SKM-1 (cell line): Measurements from ENCODE around the gene HSPA1B.
"Not testable (repeated sequence)": the region's sequence is repeated elsewhere in the genome, so short reads cannot be mapped to it uniquely, and the experiment has no call there.

Experiments used
- DNase-seq: peaks from one replicate; lab custom pipeline; 2025; ENCODE audit not compliant: unreplicated experiment; lab: John Stamatoyannopoulos, UW

The HSPA1B gene

DNA sequence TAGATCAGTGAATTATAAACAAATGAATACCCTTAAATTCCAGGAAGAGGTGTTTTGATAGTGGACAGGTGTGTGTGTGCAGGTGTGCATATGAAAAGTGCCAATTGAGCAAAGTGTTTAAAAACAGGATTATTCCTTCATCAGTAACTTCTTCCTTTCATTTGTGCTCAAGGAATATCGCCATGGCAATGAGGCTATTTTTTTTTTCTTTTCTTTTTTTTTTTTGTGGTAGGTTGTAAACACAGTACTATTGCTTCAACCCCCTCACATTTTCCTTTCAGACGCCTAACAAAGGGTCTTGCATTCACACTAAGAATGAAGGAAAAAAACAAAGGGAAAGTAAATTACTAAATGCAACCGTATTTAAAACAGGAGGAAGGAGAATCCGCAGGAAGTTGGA is 2.0 kb upstream of the HSPA1B start:
- no peak for DNase-seq

DNA sequence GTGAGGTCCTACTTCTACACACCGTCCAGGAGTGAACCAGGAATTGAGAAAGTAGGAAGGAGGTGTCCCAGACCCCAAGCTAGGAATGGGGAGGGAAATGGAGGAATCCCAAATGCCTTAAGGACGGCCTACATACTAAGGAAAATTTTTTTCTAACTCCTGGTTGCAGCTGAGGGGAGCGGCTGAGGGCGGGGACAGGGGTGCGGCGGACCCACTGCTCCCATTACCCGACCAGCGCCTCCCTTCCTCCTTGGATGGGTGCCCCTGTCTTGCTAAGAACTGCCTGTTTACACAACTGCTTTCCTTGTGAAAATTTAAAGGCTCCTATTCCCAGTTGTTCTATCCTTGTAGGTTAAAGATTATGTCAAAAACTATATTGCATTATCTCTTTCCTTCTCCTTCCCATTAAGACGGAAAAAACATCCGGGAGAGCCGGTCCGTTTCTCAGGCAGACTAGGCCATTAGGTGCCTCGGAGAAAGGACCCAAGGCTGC is 699 bp upstream of the HSPA1B start:
- DNase-seq, result peak; percentile 77

DNA sequence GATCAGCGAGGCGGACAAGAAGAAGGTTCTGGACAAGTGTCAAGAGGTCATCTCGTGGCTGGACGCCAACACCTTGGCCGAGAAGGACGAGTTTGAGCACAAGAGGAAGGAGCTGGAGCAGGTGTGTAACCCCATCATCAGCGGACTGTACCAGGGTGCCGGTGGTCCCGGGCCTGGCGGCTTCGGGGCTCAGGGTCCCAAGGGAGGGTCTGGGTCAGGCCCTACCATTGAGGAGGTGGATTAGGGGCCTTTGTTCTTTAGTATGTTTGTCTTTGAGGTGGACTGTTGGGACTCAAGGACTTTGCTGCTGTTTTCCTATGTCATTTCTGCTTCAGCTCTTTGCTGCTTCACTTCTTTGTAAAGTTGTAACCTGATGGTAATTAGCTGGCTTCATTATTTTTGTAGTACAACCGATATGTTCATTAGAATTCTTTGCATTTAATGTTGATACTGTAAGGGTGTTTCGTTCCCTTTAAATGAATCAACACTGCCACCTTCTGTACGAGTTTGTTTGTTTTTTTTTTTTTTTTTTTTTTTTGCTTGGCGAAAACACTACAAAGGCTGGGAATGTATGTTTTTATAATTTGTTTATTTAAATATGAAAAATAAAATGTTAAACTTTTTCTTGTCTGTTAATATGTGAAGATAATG is 2.2 kb downstream of the HSPA1B start:
- peak; percentile 40 for DNase-seq

DNA sequence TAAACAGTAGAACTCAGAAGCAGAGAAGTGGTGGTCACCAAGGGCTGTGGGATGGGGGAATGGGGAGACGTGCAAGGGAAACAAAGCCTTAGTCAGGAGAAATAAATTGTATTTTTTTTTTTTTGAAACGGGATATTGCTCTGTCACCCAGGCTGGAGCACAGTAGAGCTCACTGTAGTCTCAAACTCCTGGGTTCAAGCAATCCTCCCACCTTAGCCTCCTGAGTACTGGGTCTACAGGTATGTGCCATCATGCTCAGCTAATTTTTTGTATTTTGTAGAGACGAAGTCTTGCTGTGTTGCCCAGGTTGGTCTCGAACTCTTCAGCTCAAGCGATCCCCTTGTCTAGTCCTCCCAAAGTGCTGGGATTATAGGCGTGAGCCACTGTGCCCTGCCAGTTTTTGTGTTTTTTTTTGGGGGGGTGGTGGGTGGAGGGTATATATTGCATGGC is 3.4 kb downstream of the HSPA1B start:
- no peak for DNase-seq

DNA sequence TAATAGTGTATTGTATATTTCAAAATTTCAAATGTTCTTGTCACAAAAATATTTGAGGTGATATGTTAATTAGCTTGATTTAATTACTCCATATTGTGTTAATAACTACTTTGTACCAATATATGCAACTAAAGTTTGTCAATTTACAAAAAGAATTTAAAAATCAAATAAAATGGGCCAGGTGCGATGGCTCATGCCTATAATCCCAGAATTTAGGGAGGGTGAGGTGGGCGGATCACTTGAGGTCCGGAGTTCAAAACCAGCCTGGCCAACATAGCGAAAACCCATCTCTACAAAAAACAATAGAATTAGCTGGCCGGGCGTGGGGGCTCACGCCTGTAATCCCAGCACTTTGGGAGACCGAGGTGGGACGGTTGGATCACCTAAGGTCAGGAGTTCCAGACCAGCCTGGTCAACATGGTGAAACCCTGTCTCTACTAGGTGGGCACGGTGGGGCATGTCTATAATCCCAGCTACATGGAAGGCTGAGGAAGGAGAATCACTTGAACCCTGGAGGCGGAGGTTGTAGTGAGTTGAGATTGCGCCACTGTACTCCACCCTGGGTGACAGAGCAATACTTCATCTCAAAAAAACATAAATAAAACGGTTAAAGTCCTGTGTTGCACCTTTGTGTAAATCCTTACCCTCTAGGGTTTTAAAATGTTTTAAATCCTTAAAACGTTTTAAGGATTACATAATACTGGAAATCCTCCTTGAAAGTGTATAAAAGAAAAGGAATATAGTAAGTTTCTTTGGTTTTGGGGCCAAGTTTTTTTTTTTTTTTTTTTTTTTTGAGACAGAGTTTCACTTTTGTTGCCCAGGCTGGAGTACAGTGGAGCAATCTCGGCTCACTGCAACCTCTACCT is 4.0 kb downstream of the HSPA1B start:
- no peak for DNase-seq

DNA sequence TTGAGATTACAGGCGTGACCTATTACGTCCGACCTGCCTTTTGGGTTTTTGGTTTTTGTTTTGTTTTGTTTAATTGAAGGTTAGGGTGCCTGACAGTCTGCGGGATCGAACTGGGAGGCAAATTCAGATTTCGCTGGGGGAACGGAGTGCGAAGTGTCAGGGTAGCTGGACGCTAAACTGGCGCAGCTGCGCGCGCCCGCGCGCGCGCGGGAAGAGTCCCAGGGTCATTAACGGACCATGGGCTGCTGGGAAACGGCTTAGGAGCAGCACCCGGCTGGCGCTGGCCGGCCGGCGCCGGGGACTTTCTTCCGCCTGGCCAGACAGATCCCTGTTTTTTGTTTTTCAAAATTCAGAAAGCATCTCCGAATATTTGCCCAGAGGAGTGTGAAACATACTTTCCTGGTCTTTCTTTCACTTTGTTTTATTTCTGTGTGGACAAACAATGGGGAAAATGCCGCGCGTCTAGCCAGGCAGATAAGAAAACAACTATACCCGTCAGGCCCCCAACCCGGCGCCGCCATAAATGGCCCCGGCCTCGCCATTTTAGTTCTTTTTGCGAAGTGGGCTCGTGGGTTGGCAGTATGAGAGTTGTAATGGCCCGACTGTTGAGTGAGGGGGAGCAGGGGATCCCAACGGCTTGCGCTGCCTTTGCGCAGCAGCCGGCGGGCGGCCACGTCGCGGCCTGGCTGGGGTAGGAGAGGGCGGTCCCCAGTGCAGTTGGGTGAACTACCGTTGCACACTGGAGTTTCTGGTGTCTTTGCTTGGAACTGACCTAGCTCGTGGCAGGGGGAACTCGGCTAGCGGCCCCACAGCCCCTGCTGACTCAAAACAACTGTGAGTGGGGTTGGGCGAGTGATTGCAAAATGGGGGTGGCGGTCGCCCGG is 7.1 kb downstream of the HSPA1B start:
- DNase-seq, result peak; percentile 85

DNA sequence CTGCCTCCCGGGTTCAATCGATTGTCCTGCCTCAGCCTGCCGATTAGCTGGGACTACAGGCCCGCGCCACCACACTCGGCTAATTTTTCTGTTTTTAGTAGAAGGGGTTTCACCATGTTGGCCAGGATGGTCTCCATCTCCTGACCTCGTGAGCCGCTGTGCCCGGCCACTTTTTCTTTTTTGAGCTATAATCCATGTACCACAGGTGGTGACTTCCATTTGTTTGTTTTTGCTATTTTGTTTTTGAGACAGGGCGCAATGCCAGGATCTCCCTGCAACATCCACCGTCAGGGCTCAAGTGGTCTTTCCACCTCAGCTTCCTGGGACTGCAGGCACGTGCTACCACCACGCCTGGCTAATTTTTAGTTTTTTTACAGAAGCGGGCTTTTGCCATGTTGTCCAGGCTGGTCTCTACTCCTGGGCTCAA is 8.5 kb downstream of the HSPA1B start:
- no peak for DNase-seq

DNA sequence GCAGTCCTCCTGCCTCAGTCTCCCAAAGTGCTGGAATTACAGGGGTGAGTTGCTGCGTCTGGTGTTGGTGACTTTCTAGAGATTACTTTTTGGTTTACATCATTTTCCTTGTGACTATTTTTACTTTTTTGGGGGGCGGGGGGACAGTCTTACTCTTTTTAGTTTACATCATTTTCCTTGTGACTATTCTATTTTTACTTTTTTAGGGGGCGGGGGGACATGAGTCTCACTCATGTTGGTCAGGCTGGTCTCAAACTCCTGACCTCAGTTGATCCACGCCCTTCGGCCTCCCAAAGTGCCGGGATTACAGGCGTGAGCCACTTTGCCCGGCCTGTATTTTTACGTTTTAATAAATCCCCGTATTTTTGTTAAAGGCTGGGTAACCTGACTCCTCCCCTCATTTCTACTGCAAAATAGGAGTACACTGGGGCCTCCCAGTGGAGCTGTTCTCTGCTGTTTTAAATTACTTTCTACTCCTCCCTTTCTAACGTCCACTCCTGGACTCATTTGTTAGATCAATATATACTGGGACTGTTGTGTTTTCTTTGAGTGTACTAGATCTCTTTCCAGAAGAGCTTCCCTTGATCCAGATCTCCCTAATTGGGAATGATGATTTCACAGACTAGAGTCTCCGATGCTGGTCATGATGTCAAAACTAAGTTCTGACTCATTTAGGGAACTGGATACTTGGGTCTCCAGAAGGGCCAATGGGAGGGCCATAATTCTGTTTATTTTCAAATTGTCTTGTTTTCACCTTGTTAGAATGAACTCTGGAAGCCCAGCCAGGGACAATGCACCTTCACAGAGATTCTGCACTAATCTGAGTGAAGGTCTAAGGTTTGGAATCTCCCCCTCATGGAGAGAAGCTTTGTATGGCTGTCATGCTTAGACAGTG is 9.2 kb downstream of the HSPA1B start:
- no peak for DNase-seq

DNA sequence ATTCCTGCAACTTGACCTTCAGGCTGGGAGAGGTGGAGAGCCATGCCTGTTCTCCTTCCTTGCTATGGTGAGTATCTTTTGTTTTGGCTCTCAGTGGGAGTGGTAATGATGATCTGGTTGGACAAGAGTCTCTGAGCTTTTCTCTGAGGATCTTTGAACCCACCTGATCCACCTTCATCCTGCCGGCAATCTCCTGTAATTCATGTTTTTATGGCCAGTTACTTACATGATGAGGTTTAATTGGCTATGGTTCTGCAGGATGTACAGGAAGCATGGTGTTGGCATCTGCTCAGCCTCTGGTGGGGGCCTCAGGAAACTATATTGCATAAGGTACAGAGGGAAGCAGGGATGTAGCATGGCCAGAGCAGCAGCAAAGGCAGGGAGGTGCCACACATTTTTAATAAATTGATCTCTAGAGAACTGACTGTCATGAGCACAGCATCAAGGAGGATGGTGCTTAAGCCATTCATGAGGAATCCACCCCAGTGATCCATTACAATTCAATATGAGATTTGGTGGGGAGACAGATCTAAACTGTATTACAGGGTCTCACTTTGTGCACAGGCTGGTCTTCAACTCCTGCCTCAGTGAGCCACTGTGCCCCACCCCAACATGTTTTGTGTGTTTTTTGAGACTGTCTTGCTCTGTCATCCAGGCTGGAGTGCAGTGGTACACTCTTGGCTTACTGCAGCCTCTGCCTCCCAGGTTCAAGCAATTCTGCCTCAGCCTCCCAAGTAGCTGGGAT is 10.0 kb downstream of the HSPA1B start:
- DNase-seq, result no peak

DNA sequence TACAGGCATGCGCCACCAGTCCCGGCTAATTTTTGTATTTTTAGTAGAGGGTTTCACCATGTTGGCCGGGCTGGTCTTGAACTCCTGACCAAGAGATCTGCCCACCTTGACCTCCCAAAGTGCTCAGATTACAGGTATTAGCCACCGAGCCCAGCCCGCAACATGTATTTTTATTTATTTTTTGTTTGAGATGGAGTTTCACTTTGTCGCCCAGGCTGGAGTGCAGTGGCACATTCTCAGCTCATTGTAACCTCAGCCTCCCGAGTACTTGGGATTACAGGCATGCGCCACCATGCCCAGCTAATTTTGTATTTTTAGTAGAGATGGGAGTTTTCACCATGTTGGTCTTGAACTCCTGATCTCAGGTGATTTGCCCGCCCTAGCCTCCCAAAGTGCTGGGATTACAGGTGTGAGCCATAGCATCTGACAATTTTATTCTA is 10.6 kb downstream of the HSPA1B start:
- not testable (repeated sequence) for DNase-seq

DNA sequence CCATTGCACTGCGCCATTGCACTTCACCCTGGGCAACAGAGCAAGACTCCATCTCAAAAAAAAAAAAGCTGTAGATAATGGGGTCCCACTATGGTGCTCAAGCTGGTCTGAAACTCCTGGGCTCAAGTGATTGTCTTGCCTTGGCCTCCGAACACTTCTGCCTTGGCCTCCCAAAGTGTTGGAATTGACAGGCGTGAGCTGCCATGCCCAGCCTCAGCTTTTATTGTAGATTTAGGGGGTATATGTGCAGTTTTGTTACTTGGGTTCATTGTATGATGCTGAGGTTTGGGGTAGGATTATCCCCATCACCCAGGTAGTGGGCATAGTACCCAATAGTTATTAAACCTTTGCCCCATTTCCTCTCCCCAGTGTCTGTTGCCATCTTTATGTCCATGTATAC is 11.4 kb downstream of the HSPA1B start:
- DNase-seq, result no peak

DNA sequence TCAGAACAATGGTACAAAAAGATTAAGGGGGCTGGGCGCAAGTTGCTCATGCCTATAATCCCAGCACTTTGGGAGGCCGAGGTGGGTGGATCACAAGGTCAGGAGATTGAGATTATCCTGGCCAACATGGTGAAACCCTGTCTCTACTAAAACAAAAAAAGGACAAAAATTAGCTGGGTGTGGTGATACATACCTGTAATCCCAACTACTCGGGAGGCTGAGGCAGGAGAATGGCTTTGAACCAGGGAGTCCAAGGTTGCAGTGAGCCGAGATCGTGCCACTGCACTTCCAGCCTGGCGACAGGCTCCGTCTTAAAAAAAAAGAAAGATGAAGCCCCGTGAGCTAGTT is 12.2 kb downstream of the HSPA1B start:
- DNase-seq, result not testable (repeated sequence)

DNA sequence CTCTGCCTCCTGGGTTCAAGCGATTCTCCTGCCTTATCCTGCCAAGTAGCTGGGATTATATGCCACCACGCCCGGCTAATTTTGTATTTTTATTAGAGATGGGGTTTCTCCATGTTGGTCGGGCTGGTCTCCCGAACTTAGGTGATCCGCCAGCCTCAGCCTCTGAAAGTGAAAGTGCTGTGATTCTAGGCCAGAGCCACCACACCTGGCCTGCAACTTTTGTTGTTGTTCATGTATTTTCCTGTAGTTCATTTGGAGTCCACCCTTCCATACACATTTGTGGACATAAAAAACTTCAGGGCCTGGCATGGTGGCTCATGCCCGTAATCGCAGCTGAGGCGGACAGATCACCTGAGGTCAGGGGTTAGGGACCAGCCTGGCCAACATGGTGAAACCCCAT is 14.5 kb downstream of the HSPA1B start:
- DNase-seq, result no peak

DNA sequence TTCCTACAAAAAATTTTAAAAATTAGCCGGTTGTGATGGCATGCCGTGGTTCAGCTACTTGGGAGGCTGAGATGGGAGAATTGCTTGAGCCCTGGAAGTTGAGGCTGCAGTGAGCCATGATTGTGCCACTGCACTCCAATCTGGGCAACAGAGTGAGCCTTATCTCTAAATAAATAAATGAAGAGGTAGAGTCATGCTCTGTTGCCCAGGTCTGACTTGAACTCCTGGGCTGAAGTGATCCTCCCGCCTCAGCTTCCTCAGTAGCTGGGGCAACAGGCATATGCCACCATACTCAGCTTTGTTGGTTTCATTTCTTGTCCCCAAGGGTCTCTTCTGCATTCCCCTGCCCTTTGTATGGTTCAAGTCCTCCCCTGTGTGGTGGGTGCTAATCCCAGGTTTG is 17.0 kb downstream of the HSPA1B start:
- no peak for DNase-seq

DNA sequence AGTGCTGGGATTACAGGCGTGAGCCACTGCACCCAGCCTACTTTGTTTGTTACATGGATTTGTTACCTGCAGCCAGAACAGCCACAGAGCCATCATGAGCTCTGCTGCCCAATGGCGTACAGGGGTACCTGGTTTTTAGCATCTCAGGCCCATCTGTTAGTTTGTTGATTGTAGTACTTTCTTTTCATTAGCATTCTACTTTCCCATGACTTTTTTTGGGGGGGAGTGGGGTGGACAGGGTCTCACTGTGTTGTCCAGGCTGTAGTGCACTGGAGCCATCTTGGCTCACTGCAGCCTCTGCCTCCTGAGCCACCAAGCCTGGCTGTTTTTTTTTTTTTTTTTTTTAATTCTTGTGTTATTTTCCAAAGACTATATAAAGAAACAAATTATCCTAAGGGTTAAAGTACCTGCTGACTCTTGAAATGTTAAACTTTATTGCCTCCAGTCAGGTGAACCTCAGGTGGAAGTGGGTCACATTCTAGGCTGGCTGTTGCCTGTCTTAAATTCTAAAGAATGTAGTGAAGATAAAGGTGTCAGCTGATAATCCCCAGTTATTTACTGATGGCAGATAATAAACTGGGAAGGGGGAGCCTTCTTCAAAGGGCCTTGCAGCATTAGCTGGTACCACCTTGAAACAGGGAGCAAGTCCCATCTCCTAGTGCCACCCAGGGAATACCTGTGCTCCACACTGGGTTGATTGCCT is 19.9 kb downstream of the HSPA1B start:
- DNase-seq, result no peak

DNA sequence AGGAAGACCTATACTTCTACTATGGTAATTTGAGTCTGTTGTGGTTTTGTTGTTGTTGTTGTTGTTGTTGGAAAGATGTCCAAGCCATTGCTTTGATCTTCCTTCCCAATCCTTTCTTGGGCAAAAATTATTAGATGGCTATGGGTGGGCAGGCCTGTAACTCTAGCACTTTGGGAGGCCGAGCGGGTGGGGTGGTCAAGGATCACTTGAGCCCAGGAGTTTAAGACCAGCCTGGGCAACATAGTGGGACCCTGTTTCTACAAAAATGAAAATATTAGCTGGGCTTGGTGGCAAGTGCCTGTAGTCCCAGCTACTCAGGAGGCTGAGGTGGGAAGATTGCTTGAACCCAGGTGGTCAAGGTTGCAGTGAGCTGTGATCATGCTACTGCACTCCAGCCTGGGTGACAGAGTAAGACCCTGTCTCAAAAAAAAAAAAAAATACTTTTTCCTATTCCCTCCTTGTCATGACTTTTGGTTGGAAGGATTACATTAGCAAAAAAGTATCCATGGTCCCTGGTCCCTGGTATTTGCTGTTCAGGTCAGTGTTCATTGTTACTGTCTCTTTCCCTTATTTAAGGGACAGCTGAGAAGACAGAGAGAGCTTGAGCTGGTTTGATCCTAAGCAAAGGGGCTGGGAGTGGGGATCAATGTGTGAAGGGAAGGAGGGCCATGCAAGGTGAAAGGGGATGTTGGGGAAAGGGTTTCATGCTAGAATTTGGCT is 23.4 kb downstream of the HSPA1B start:
- DNase-seq, result no peak

DNA sequence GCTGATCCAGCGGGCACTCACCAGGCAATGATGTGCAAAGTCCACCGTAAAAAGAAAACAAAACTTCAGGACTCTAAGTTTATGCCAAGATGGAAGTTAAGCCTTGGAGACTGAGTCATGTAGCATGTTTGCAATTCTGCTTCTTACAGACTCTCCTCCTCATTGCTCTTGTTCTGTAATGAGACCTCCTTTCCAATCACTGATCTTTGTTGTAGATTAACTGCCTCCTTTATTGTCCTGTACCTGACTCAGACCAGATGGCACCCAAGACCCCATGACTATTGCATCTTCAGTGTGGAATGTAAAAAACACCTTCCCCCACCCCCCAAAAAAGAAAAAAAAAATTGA is 23.9 kb downstream of the HSPA1B start:
- DNase-seq, result no peak

DNA sequence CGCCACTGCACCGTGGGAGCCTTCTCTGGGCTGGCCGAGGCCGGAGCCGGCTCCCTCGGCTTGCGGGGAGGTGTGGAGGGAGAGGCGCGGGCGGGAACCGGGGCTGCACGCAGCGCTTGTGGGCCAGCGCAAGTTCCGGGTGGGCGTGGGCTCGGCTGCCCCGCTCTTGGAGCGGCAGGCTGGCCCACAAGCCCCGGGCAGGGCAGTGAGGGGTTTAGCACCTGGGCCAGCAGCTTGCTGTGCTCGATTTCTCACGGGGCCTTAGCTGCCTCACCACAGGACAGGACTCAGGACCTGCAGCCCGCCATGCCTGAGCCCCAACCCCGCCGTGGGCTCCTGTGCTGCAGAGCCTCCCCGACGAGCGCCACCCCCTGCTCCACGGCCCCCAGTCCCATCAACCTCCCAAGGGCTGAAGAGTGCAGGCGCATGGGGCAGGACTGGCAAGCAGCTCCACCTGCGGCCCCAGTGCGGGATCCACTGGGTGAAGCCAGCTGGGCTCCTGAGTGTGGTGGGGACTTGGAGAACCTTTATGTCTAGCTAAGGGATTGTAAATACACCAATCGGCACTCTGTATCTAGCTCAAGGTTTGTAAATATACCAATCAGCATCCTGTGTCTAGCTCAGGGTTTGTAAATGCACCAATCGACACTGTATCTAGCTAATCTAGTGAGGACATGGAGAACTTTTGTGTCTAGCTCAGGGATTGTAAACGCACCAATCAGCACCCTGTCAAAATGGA is 24.6 kb downstream of the HSPA1B start:
- DNase-seq, result not testable (repeated sequence)
